Measurements from ENCODE around the gene FABP6. TPM values are rescaled to one million over a fixed set of nuclear protein-coding genes. Genes with fewer than 3 reads are reported as not detected.
A peak's percentile ranks its signal among the peaks of the same experiment; 100 is the strongest.

FABP6 gene
- total and polyA plus RNA-seq, 3 donors from 2014 or later, result 0.94 to 4.0 (median 1.5) TPM

DNA sequence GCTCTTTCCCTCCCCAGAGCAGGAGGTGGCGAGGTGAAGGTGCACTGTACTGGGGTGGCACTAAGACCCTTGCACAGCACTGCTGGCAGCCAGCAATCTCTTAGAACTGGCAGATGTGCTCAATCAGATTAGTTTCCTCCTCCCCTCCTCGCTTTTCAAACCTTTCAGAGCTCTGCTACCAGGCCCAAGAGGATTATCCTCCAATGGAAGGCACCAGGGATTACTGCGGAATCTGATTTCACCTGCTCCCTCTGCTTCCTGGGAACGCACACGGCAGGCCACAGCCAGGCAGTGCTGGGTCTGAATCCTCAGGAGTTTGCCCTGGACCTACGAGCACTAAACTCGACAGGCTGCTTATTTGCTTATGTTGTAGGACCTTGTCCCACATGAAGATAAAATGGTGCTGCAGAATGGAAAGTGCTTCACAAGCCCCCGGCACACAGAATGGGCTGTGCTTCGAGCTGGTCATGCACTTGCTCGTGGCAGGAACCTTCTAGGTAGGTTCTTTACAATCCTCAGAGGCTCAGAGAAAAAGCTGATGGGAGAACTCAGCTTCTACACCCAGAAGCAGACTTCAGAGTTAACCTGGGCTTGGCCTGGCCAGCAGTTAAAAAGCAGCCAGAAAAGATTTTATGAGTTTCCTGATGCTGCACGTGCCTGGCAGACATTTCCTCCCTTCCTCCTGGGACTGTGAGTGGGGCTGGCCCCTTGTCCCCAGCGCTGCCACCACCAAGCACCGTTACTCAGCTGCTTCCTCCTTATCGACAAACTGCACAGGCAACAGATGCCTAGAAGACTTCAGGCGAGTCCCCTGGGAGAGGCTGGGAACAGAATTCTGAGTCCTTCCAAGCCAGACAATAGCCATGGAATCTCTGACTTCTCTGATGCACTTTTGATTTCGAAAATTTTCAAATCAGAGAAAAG lies 33.1 kb downstream of the FABP6 start:
- 59 to 65% methylated on average over 16 of the region's 16 CpGs for WGBS, 2 donors
- H3K36me3 ChIP-seq (ENCODE audit: low read depth, missing control alignments), result no peaks in the 10 kb centered on the region
- H3K4me1 ChIP-seq, result peaks cover 41% of the 10 kb centered on the region
- H3K9me3 ChIP-seq, result no peaks in the 10 kb centered on the region
- no peak overlapping the region for H3K4me3 ChIP-seq
- intact Hi-C loops (cut with DNase I; ENCODE audit: low total_unique reads), result no loop called here
- peak overlapping the region; percentile 77 to 86 for H3K27ac ChIP-seq
- TF ChIP-seq, protein P1, sequence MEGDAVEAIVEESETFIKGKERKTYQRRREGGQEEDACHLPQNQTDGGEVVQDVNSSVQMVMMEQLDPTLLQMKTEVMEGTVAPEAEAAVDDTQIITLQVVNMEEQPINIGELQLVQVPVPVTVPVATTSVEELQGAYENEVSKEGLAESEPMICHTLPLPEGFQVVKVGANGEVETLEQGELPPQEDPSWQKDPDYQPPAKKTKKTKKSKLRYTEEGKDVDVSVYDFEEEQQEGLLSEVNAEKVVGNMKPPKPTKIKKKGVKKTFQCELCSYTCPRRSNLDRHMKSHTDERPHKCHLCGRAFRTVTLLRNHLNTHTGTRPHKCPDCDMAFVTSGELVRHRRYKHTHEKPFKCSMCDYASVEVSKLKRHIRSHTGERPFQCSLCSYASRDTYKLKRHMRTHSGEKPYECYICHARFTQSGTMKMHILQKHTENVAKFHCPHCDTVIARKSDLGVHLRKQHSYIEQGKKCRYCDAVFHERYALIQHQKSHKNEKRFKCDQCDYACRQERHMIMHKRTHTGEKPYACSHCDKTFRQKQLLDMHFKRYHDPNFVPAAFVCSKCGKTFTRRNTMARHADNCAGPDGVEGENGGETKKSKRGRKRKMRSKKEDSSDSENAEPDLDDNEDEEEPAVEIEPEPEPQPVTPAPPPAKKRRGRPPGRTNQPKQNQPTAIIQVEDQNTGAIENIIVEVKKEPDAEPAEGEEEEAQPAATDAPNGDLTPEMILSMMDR (IDR thresholded peaks at IDR 0.05), result no peak
- TF ChIP-seq POLR2A (IDR thresholded peaks at IDR 0.05), result no peak
- no peaks in the 10 kb centered on the region for H3K27me3 ChIP-seq
- no peak for DNase-seq

DNA sequence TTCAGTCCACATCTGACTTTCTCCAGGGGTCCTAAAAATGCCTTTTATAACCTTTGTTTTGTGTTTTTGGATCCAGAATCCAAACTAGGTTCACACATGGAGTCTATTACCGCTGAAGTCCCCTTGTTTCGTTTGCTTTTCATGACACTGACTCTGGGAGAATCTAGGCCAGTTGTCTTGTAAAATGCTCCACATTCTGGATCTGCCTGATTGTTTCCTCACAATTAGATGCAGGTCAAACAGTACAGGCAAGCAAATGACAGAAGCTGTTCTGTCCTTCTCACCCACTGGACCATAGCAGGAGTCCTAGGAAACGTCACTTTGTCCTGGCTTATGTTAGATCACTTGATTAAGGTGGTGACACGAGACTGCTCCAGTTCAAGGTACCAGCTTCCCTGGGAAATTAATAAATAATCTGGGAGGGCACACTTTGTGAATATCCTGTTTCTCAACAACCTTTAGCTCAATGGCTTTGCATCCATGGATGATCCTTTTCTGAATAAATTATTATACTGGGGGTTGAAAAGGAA lies 34.1 kb downstream of the FABP6 start:
- peaks cover 41% of the 10 kb centered on the region for H3K4me1 ChIP-seq

DNA sequence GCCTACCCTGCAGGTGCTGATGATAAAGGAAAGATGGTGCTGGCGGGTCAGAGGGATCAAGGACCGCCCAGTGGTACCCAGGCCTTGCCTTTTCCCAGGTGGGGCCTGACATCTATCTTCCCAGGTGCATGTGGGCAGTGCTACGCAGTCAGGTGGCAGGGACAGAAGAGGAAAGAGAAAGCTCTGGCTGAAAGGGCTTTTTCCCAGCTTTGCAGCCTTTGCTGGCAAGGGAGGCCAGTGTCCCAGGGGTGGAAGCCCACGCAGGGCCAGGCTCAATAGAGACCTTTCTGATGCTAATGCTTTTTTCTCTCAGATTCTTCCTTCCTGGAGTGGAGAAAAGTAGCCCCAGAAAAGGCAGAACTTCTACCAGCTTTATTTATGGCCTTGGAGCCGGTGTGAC lies 36.7 kb downstream of the FABP6 start:
- intact Hi-C loops (cut with DNase I; ENCODE audit: low total_unique reads), result no loop called here
- DNase-seq, result no peak
- no peaks in the 10 kb centered on the region for H3K9me3 ChIP-seq
- H3K36me3 ChIP-seq (ENCODE audit: low read depth, missing control alignments), result no peaks in the 10 kb centered on the region
- WGBS, 2 donors, result 75 to 87% methylated on average over 5 of the region's 5 CpGs
- H3K27me3 ChIP-seq, result no peaks in the 10 kb centered on the region
- no peak overlapping the region for H3K4me3 ChIP-seq
- peaks cover 49% of the 10 kb centered on the region for H3K4me1 ChIP-seq
- TF ChIP-seq POLR2A (IDR thresholded peaks at IDR 0.05), result no peak
- peak overlapping the region in 1 of 2 donors; percentile 32 for H3K27ac ChIP-seq

More for the DNA sequence above, 34.1 kb downstream of the FABP6 start:
- no peaks in the 10 kb centered on the region for H3K27me3 ChIP-seq
- 78 to 79% methylated on average over 4 of the region's 4 CpGs for WGBS, 2 donors
- no peak overlapping the region for H3K4me3 ChIP-seq
- DNase-seq, result no peak
- H3K9me3 ChIP-seq, result no peaks in the 10 kb centered on the region
- H3K27ac ChIP-seq, result peak overlapping the region in 1 of 2 donors; percentile 77
- H3K36me3 ChIP-seq (ENCODE audit: low read depth, missing control alignments), result no peaks in the 10 kb centered on the region
- intact Hi-C loops (cut with DNase I; ENCODE audit: low total_unique reads), result no loop called here
- TF ChIP-seq, protein P1 (IDR thresholded peaks at IDR 0.05), result no peak
- TF ChIP-seq POLR2A (IDR thresholded peaks at IDR 0.05), result no peak

DNA sequence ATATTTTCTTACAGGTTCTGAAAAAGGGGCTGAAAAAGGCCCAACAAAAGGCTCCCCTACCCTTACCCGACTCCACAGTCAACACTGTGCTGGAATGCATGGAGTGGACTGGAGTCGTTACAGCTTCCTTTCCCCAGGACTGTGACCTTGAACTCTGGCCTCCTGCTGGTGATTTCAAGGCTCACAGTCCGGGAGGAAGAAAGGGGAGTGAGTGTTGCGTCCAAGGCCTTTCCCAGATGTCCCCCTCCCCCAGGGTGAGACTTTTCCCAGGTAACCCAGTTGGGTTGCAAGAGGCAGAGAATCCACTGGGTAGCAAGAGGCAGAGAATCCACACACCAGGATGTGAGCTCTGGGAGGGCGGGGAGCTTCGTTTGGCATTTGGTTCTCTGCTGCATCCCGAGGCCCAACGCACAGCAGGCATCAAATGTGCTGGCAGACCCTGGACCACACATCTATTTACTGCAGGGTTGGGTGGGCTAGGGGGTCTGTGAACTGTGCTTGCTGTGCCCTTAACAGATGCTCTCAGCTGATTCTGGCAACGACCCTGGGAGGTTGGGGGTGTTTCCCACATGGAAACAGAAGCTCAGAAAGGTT lies 37.5 kb downstream of the FABP6 start:
- peak; percentile 37 for DNase-seq
- TF ChIP-seq POLR2A (IDR thresholded peaks at IDR 0.05), result no peak
- TF ChIP-seq, protein P1 (IDR thresholded peaks at IDR 0.05), result no peak
- intact Hi-C loops (cut with DNase I; ENCODE audit: low total_unique reads), result no loop called here
- WGBS, 2 donors, result 33 to 61% methylated on average over 9 of the region's 9 CpGs
- Histone ChIP-seq H3K27me3 (no peaks in the 10 kb centered on the region), H3K36me3 (ENCODE audit: low read depth, missing control alignments) (no peaks in the 10 kb centered on the region), H3K9me3 (no peaks in the 10 kb centered on the region), H3K27ac (peak overlapping the region in 1 of 2 donors; percentile 32), H3K4me1 (peaks cover 41% of the 10 kb centered on the region), H3K4me3 (no peak overlapping the region)

DNA sequence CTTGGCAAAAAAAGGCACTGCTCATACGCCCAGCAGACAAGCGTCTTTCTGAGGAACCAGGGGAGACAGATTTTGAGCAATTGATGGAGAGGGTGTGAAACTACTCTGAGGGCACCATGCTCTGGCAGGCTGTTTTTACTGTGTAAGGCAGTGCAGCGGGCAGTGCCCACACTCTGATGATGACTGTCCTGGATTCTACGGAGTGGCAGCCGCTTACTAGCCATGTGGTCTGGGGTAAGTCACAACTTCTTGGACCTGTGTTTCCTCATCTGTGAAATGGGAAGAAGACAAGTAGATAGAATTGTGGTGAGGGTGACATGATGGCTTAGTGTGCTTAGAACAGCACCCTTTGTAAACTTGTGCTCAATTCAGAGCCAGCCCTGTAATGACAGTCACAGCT lies 38.8 kb downstream of the FABP6 start:
- no peaks in the 10 kb centered on the region for H3K36me3 ChIP-seq (ENCODE audit: low read depth, missing control alignments)
- no peaks in the 10 kb centered on the region for H3K27me3 ChIP-seq
- WGBS, 2 donors, result 89 to 92% methylated on average over 5 of the region's 5 CpGs
- peaks cover 30% of the 10 kb centered on the region for H3K4me1 ChIP-seq
- intact Hi-C loops (cut with DNase I; ENCODE audit: low total_unique reads), result no loop called here
- no peak for DNase-seq
- no peaks in the 10 kb centered on the region for H3K9me3 ChIP-seq
- TF ChIP-seq, protein P1 (IDR thresholded peaks at IDR 0.05), result no peak
- no peak for TF ChIP-seq POLR2A (IDR thresholded peaks at IDR 0.05)
- H3K4me3 ChIP-seq, result no peak overlapping the region
- H3K27ac ChIP-seq, result no peak overlapping the region

Data from testis (tissue), 3 donors.